ENCODE data around the gene C7orf57.

GRCh38 chr7:48004032-48004431 is 31.3 kb upstream of the C7orf57 start:
- TF ChIP-seq, protein P1, sequence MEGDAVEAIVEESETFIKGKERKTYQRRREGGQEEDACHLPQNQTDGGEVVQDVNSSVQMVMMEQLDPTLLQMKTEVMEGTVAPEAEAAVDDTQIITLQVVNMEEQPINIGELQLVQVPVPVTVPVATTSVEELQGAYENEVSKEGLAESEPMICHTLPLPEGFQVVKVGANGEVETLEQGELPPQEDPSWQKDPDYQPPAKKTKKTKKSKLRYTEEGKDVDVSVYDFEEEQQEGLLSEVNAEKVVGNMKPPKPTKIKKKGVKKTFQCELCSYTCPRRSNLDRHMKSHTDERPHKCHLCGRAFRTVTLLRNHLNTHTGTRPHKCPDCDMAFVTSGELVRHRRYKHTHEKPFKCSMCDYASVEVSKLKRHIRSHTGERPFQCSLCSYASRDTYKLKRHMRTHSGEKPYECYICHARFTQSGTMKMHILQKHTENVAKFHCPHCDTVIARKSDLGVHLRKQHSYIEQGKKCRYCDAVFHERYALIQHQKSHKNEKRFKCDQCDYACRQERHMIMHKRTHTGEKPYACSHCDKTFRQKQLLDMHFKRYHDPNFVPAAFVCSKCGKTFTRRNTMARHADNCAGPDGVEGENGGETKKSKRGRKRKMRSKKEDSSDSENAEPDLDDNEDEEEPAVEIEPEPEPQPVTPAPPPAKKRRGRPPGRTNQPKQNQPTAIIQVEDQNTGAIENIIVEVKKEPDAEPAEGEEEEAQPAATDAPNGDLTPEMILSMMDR (IDR thresholded peaks at IDR 0.05; ENCODE audit: borderline replicate concordance, extremely low read depth, low read length, poor library complexity, severe bottlenecking): no peak
- no peak for TF ChIP-seq EZH2 (IDR thresholded peaks at IDR 0.05; ENCODE audit: borderline replicate concordance, low read depth, low read length, severe bottlenecking)

All from DND-41 (cell line).